A673 (cell line): ENCODE measurements around the gene RAD51AP1. TPM values are rescaled to one million over a fixed set of nuclear protein-coding genes. Genes with fewer than 3 reads are reported as not detected.

Experiments
- BruUV-seq: library from RNA; stranded (reverse); fragments of 400-500 nt; replicated peaks from 2 replicates; lab custom pipeline; 2021; lab: Mats Ljungman, UMichigan
- CTCF ChIA-PET: fragments of 300-600 bp; sonication (Branson Sonifier 250); formaldehyde crosslinking; loops from one replicate; lab custom pipeline; 2022; ENCODE audit warnings: antibody characterized with exemption; lab: Charles Lee
- POLR2A ChIA-PET: fragments of 300-600 bp; sonication (Branson Sonifier 250); formaldehyde crosslinking; loops from one replicate; lab custom pipeline; 2022; ENCODE audit warnings: antibody characterized with exemption; ENCODE audit not compliant: low non-redundant PET; lab: Charles Lee
- DNase-seq: peaks from one replicate; pipeline ENCODE4 v3.0.0-alpha.2; 2015; ENCODE audit warnings: low spot score
- H3K27ac ChIP-seq: fragments of 200-600 bp; sonication (generic); 2 replicates; pipeline ENCODE4 v1.5.1; 2016; ENCODE audit warnings: mixed run types, low read depth, mild to moderate bottlenecking, mixed read lengths, antibody characterized with exemption, low read length; ENCODE audit not compliant: poor library complexity, severe bottlenecking
- H3K27me3 ChIP-seq: fragments of 200-600 bp; sonication (generic); replicated peaks from 2 replicates; pipeline ENCODE4 v1.6.1; 2017; ENCODE audit warnings: mixed run types, low read depth, mild to moderate bottlenecking, mixed read lengths, antibody characterized with exemption, low read length; ENCODE audit not compliant: insufficient read depth, poor library complexity
- H3K36me3 ChIP-seq: fragments of 200-600 bp; sonication (generic); 2 replicates; pipeline ENCODE4 v1.6.1; 2016; ENCODE audit warnings: mixed run types, mild to moderate bottlenecking, mixed read lengths, antibody characterized with exemption, low read length; ENCODE audit not compliant: insufficient read depth, poor library complexity, severe bottlenecking
- H3K4me1 ChIP-seq: fragments of 200-600 bp; sonication (generic); 2 replicates; pipeline ENCODE4 v1.6.1; 2017; ENCODE audit warnings: mixed run types, mild to moderate bottlenecking, mixed read lengths, antibody characterized with exemption, low read length; ENCODE audit not compliant: insufficient read depth, poor library complexity, severe bottlenecking
- H3K4me3 ChIP-seq: fragments of 200-600 bp; sonication (generic); 2 replicates; pipeline ENCODE4 v1.5.1; 2016; ENCODE audit warnings: low read depth, mixed run types, mild to moderate bottlenecking, mixed read lengths, low read length; ENCODE audit not compliant: poor library complexity, severe bottlenecking
- H3K9me3 ChIP-seq: fragments of 200-600 bp; sonication (generic); 2 replicates; pipeline ENCODE4 v1.6.1; 2016; ENCODE audit warnings: mixed run types, low read depth, mild to moderate bottlenecking, mixed read lengths, antibody characterized with exemption, low read length; ENCODE audit not compliant: poor library complexity, severe bottlenecking
- CTCF ChIP-seq: fragments of 300-800, 200-600 bp; sonication (generic); conservative IDR thresholded peaks from 2 replicates; pipeline ENCODE4 v1.5.1; 2017; ENCODE audit warnings: low read depth, mild to moderate bottlenecking, antibody characterized with exemption, low read length, moderate library complexity, mixed read lengths
- EZH2 ChIP-seq: fragments of 200-600 bp; sonication (generic); IDR thresholded peaks from 2 replicates; pipeline ENCODE4 v1.6.1; 2017; ENCODE audit warnings: borderline replicate concordance, low read depth, mild to moderate bottlenecking, mixed read lengths, antibody characterized with exemption, low read length; ENCODE audit not compliant: poor library complexity, severe bottlenecking
- intact Hi-C: fragments of 100-400 bp; cut with micrococcal nuclease; formaldehyde crosslinking; loops from one replicate; pipeline ENCODE4 v1.10.0; 2022; ENCODE audit not compliant: unreplicated experiment
- total RNA-seq: library from RNA; stranded (reverse); gene quantifications from 2 replicates; pipeline ENCODE4 v1.2.3, GENCODE V29; 2021

The RAD51AP1 gene
- total RNA-seq, 1 experiment from 2014 or later = 58.9 TPM

GRCh38 chr12:4540638-4541037, 1.9 kb downstream of the RAD51AP1 start:
- ChIA-PET POLR2A (no interaction called here), CTCF (no interaction called here)
- Histone ChIP-seq H3K27ac (no peak overlapping the region), H3K4me3 (peak overlapping the region; percentile 88), H3K27me3 (no peaks in the 10 kb centered on the region), H3K4me1 (peaks cover 15% of the 10 kb centered on the region), H3K36me3 (peaks cover 38% of the 10 kb centered on the region), H3K9me3 (no peaks in the 10 kb centered on the region)
- intact Hi-C loops = no loop called here
- BruUV-seq = no TSS peak
- DNase-seq = no peak
- TF ChIP-seq CTCF (no peak), EZH2 (no peak)

- H3K27me3 ChIP-seq = no peaks in the 10 kb centered on the region
- CTCF ChIA-PET = no interaction called here
- no peak overlapping the region for H3K4me3 ChIP-seq
- no TSS peak for BruUV-seq
- peak; percentile 13 for DNase-seq
- POLR2A ChIA-PET = interaction anchor here (0.6 kb wide), 1 partner anchor 104 kb away, joined by 3 read pairs; no protein-coding TSS in a partner anchor
- H3K4me1 ChIP-seq = peaks cover 7% of the 10 kb centered on the region
- TF ChIP-seq EZH2 (no peak), CTCF (no peak)
- no peak overlapping the region for H3K27ac ChIP-seq
- no peaks in the 10 kb centered on the region for H3K9me3 ChIP-seq
- intact Hi-C loops = no loop called here
- peaks cover 79% of the 10 kb centered on the region for H3K36me3 ChIP-seq
These were observed 6.5 kb downstream of the RAD51AP1 start for GRCh38 chr12:4545195-4545594.

- ChIA-PET POLR2A (no interaction called here), CTCF (no interaction called here)
- intact Hi-C loops = no loop called here
- Histone ChIP-seq H3K9me3 (no peaks in the 10 kb centered on the region), H3K4me1 (no peaks in the 10 kb centered on the region), H3K4me3 (no peak overlapping the region), H3K27me3 (no peaks in the 10 kb centered on the region), H3K36me3 (peaks cover 55% of the 10 kb centered on the region), H3K27ac (no peak overlapping the region)
- BruUV-seq = no TSS peak
- TF ChIP-seq EZH2 (no peak), CTCF (no peak)
- DNase-seq = no peak
These were observed 13.5 kb downstream of the RAD51AP1 start for GRCh38 chr12:4552191-4552590.
